SK-N-SH (cell line): ENCODE measurements around the gene TRAPPC2L.

Source experiments
- CTCF ChIP-seq: fragments of 200-600 bp; sonication (generic); IDR thresholded peaks from 2 replicates; pipeline ENCODE4 v1.6.1; 2017; ENCODE audit warnings: antibody characterized with exemption, mild to moderate bottlenecking, moderate library complexity
- MAX ChIP-seq: IDR thresholded peaks from 2 replicates; pipeline ENCODE4 v1.4.0; 2012; ENCODE audit warnings: low read depth
- RAD21 ChIP-seq: IDR thresholded peaks from 2 replicates; pipeline ENCODE4 v1.6.1; 2012; ENCODE audit warnings: mild to moderate bottlenecking, low read length
- REST ChIP-seq: IDR thresholded peaks from 2 replicates; pipeline ENCODE4 v1.6.1; 2012; ENCODE audit warnings: mild to moderate bottlenecking, low read depth, low read length, moderate library complexity
- SIN3A ChIP-seq: IDR thresholded peaks from 2 replicates; pipeline ENCODE4 v1.6.1; 2012; ENCODE audit warnings: low read depth, mild to moderate bottlenecking, low read length, moderate library complexity, borderline replicate concordance
- SMC3 ChIP-seq: IDR thresholded peaks from 2 replicates; pipeline ENCODE4 v1.6.1; 2012; ENCODE audit warnings: low read depth, low read length, improper control_type of control experiment
- TAF1 ChIP-seq: IDR thresholded peaks from 2 replicates; pipeline ENCODE4 v1.6.1; 2012; ENCODE audit warnings: low read depth, mild to moderate bottlenecking, low read length, moderate library complexity, borderline replicate concordance
- TCF12 ChIP-seq: IDR thresholded peaks from 2 replicates; pipeline ENCODE4 v1.4.0; 2012
- TEAD4 ChIP-seq: IDR thresholded peaks from 2 replicates; pipeline ENCODE4 v1.4.0; 2012; ENCODE audit warnings: mild to moderate bottlenecking, borderline replicate concordance; ENCODE audit not compliant: insufficient read depth
- YY1 ChIP-seq: IDR thresholded peaks from 2 replicates; pipeline ENCODE4 v1.4.0; 2012; ENCODE audit warnings: low read depth, mild to moderate bottlenecking
- ZBTB33 ChIP-seq: IDR thresholded peaks from 2 replicates; pipeline ENCODE4 v1.4.0; 2012; ENCODE audit warnings: low read depth, borderline replicate concordance

GRCh38 chr16:88893127-88893968 is 36.4 kb downstream of the TRAPPC2L start:
- TF ChIP-seq TAF1 (no peak), CTCF (no peak), YY1 (no peak), SIN3A (no peak), SMC3 (no peak), RAD21 (no peak), REST (no peak), MAX (no peak), TCF12 (no peak), ZBTB33 (no peak), TEAD4 (no peak)
